Ectodermal cell (in vitro differentiated cells): ENCODE measurements around the gene CLEC3A.

Experiments used
- H3K27ac ChIP-seq: 2 replicates; pipeline ENCODE4 v1.7.0; 2013; ENCODE audit warnings: mild to moderate bottlenecking, low read depth, low read length; ENCODE audit not compliant: insufficient read depth, poor library complexity, severe bottlenecking
- H3K27me3 ChIP-seq: 2 replicates; pipeline ENCODE4 v1.7.0; 2013; ENCODE audit warnings: mild to moderate bottlenecking, low read length; ENCODE audit not compliant: insufficient read depth, control insufficient read depth, poor library complexity, severe bottlenecking
- H3K36me3 ChIP-seq: one replicate; pipeline ENCODE4 v1.7.0; 2013; ENCODE audit warnings: low read length; ENCODE audit not compliant: control insufficient read depth, insufficient read depth
- H3K4me1 ChIP-seq: one replicate; pipeline ENCODE4 v1.7.0; 2013; ENCODE audit warnings: low read length; ENCODE audit not compliant: control insufficient read depth, insufficient read depth
- H3K4me3 ChIP-seq: 2 replicates; pipeline ENCODE4 v1.7.0; 2013; ENCODE audit warnings: low read depth, low read length, control low read depth; ENCODE audit not compliant: insufficient read depth
- H3K9me3 ChIP-seq: 2 replicates; pipeline ENCODE4 v1.7.0; 2013; ENCODE audit warnings: mild to moderate bottlenecking, low read length, moderate library complexity; ENCODE audit not compliant: control insufficient read depth
- WGBS, 2 experiments: methylation state at CpG; one replicate each; pipeline ENCODE4 v1.1.7; 2013; ENCODE audit warnings: missing lambda C conversion rate in 2 of 2; 5-methylcytosine and 5-hydroxymethylcytosine counted together

The CLEC3A gene

DNA sequence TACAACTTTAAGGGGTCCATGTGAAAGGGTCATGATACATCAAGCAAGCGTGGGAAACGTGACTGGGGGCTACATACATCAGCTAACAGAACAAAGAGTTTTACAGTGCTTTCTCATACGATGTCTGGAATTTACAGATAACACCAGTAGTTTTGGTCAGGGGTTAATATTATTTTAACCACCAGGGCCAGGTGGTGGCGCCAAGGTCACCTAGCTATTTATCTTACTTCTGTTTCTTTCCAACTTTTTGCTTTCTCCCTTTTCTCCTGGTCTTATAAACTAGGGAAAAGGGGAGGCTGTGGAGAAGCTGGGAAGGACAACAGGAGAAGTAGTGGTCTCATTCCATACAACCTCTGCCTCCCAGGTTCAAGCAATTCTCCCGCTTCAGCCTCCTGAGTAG, 37.9 kb downstream of the CLEC3A start:
- Histone ChIP-seq H3K4me3 (no peak overlapping the region), H3K9me3 (no peaks in the 10 kb centered on the region), H3K36me3 (no peaks in the 10 kb centered on the region), H3K27me3 (no peaks in the 10 kb centered on the region), H3K4me1 (no peaks in the 10 kb centered on the region), H3K27ac (no peak overlapping the region)
- WGBS, 2 experiments: 79% methylated on average over 4 to 5 of the region's 5 CpGs

DNA sequence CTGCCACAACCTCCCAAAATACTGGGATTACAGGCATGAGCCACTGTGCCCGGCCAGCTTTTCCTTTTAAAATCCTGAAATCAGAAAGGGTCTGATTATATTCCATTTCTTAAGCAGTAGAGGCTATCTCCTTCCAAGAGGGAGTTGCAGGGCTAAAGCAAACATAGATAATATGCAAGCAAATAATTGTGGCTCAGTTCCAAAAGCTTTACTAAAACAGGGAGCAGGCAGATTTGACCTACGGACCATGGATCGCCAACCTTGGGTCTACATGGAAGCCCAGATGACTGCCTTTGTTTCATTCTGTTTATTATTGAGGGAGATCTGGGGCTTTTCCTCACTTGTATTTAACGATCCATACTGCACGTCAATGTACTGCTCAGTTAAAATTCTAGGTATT, 38.5 kb downstream of the CLEC3A start:
- no peaks in the 10 kb centered on the region for H3K36me3 ChIP-seq
- no peaks in the 10 kb centered on the region for H3K4me1 ChIP-seq
- H3K27me3 ChIP-seq: no peaks in the 10 kb centered on the region
- 95 to 98% methylated on average over 5 of the region's 5 CpGs for WGBS, 2 experiments
- H3K9me3 ChIP-seq: no peaks in the 10 kb centered on the region
- no peak overlapping the region for H3K27ac ChIP-seq
- H3K4me3 ChIP-seq: no peak overlapping the region

DNA sequence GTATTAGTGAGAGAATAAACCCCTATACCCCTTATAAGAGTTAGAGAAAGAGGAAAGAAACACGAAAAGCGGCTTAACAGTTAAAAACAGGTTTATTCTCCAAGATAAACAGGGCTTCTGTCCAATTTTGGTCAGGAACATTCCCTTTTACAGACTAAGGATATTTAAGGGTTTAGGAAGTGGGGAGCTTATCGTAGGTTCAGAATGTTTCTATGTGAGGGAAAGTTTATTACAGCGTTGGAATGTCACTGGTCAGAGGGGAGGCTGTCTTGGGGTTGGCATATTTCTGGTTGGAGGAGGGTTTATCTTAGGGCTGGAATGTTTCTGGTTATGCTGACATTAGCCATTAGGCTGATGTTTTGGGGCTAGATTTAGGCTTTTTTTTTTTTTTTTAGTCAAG, 43.0 kb downstream of the CLEC3A start:
- Histone ChIP-seq H3K27me3 (no peaks in the 10 kb centered on the region), H3K9me3 (no peaks in the 10 kb centered on the region), H3K36me3 (no peaks in the 10 kb centered on the region), H3K4me1 (no peaks in the 10 kb centered on the region), H3K4me3 (no peak overlapping the region), H3K27ac (no peak overlapping the region)
- WGBS, 2 experiments: 81% methylated on average over 4 of the region's 4 CpGs

DNA sequence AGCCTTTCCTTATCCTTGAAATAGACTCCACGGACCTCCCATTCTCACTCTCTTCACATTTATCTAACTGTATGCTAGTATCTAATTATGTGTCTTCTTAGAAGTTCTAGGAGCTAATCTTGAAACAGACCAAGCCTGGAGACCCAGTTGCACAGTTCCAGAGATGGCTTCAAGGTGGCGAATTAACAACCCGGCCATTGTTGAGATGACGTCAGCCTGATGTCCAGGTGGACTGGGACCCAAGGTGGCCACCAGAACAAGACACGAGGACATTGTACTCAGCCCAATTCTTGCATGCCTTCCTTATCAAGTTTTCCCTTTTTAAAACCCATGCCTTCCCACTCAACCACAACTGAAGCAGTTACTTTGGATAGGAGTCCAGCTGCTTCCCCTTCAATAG, 47.6 kb downstream of the CLEC3A start:
- H3K9me3 ChIP-seq: no peaks in the 10 kb centered on the region
- H3K27me3 ChIP-seq: no peaks in the 10 kb centered on the region
- H3K4me3 ChIP-seq: no peak overlapping the region
- 94 to 96% methylated on average over 4 to 5 of the region's 5 CpGs for WGBS, 2 experiments
- no peaks in the 10 kb centered on the region for H3K36me3 ChIP-seq
- H3K27ac ChIP-seq: no peak overlapping the region
- H3K4me1 ChIP-seq: no peaks in the 10 kb centered on the region

DNA sequence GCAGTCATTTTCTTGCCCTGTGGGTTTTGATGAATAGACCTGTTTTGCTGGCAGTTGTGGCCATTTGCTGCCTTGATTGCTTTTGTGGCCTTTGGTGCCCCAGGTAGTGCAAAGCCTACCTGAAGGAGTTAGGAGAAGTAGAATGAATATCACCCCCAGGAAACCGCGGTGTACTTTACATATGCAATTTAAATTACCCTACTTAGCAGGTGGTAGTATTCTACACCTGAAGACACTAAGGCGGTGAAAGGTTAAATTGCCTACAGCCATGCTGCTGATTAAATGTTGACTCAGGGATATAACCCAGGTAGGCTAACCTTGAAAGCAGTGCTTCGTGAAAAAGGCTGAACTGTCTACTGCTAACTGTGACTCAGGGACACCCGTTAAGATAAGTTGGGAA, 49.9 kb downstream of the CLEC3A start:
- H3K9me3 ChIP-seq: no peaks in the 10 kb centered on the region
- WGBS, 2 experiments: 26 to 39% methylated on average over 3 to 5 of the region's 5 CpGs
- H3K4me1 ChIP-seq: peaks cover 6% of the 10 kb centered on the region
- no peak overlapping the region for H3K4me3 ChIP-seq
- H3K27me3 ChIP-seq: no peaks in the 10 kb centered on the region
- no peaks in the 10 kb centered on the region for H3K36me3 ChIP-seq
- no peak overlapping the region for H3K27ac ChIP-seq

DNA sequence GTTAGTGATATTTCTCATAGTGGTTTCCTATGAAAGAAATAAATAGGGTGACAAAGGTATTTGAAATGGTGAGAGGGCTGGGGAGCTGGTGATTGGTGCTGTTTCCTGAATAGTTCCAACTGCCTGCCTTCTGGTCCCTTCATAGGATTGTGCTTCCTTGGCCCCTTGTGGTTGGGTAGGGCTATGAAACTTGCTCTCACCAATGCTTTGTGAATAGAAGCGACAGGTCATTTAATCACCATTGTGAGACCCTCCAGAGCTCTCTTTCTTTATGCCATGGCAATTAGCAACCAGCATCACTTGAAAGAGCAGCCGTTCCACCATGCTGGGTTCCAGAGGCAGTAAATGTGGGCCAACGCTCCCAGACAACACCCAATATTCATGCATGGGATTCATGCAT, 53.5 kb downstream of the CLEC3A start:
- no peak overlapping the region for H3K4me3 ChIP-seq
- no peak overlapping the region for H3K27ac ChIP-seq
- no peaks in the 10 kb centered on the region for H3K36me3 ChIP-seq
- peaks cover 6% of the 10 kb centered on the region for H3K4me1 ChIP-seq
- no peaks in the 10 kb centered on the region for H3K27me3 ChIP-seq
- H3K9me3 ChIP-seq: no peaks in the 10 kb centered on the region
- 48 to 61% methylated on average over 3 of the region's 3 CpGs for WGBS, 2 experiments

DNA sequence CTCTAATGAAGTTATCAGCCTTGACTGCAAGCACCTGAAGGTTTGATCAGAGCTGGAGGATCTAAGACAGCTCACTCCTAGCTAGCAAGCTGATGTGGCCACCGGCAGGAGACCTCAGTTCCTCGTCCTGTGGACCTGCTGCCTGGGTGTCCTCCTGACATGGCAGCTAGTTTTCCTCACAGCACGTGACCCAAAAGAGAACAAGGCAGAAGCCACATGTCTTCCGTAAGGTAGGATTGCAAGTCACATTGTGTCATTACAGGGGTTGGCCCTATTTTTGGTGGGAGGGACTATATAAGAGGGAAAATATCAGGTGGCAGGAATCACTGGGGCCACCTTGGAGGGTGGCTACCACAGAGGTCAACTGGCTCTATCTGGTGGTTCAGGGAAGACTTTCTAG, 59.0 kb downstream of the CLEC3A start:
- no peaks in the 10 kb centered on the region for H3K9me3 ChIP-seq
- WGBS, 2 experiments: 92 to 94% methylated on average over 4 of the region's 4 CpGs
- no peaks in the 10 kb centered on the region for H3K4me1 ChIP-seq
- no peaks in the 10 kb centered on the region for H3K36me3 ChIP-seq
- H3K27ac ChIP-seq: no peak overlapping the region
- H3K4me3 ChIP-seq: no peak overlapping the region
- H3K27me3 ChIP-seq: no peaks in the 10 kb centered on the region
